Measurements from ENCODE around the gene THSD4. TPM values are rescaled to one million over a fixed set of nuclear protein-coding genes. Genes with fewer than 3 reads are reported as not detected.
A peak's percentile ranks its signal among the peaks of the same experiment; 100 is the strongest.

THSD4 gene
- total RNA-seq, 2 experiments from 2014 or later, result not detected

DNA sequence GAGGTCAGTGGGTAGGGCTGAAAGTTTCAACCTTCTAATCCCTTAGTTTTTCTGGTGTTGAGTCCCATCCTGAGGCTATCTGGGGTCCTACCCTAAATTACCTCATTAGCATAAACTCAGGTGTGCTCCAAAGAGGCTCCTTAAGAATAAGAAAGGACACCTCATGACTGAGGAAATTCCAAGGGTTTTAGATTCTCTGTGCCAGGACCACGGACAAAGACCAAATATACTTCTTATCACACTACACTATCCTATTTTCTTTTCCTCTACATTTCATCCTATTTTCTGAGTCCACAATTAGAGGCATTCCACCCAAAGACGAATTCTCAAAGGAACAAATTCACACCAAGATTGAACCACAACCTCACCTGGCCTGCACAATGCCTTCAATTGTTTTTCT is 9.8 kb upstream of the THSD4 start:
- H3K4me1 Mint-ChIP-seq (ENCODE audit: low read depth), result peaks cover 3% of the 10 kb centered on the region
- intact Hi-C loops (cut with micrococcal nuclease), result no loop called here
- no peak overlapping the region for H3K4me3 Mint-ChIP-seq
- TF ChIP-seq, protein P1, sequence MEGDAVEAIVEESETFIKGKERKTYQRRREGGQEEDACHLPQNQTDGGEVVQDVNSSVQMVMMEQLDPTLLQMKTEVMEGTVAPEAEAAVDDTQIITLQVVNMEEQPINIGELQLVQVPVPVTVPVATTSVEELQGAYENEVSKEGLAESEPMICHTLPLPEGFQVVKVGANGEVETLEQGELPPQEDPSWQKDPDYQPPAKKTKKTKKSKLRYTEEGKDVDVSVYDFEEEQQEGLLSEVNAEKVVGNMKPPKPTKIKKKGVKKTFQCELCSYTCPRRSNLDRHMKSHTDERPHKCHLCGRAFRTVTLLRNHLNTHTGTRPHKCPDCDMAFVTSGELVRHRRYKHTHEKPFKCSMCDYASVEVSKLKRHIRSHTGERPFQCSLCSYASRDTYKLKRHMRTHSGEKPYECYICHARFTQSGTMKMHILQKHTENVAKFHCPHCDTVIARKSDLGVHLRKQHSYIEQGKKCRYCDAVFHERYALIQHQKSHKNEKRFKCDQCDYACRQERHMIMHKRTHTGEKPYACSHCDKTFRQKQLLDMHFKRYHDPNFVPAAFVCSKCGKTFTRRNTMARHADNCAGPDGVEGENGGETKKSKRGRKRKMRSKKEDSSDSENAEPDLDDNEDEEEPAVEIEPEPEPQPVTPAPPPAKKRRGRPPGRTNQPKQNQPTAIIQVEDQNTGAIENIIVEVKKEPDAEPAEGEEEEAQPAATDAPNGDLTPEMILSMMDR (IDR thresholded peaks at IDR 0.05), result no peak
- ChIA-PET POLR2A (no interaction called here), CTCF (no interaction called here)
- H3K27me3 Mint-ChIP-seq, result peaks cover 4% of the 10 kb centered on the region
- ATAC-seq (no peak), DNase-seq (no peak)
- H3K27ac Mint-ChIP-seq, result no peak overlapping the region
- no peaks in the 10 kb centered on the region for H3K9me3 Mint-ChIP-seq
- H3K36me3 Mint-ChIP-seq (ENCODE audit: low read depth), result no peaks in the 10 kb centered on the region

DNA sequence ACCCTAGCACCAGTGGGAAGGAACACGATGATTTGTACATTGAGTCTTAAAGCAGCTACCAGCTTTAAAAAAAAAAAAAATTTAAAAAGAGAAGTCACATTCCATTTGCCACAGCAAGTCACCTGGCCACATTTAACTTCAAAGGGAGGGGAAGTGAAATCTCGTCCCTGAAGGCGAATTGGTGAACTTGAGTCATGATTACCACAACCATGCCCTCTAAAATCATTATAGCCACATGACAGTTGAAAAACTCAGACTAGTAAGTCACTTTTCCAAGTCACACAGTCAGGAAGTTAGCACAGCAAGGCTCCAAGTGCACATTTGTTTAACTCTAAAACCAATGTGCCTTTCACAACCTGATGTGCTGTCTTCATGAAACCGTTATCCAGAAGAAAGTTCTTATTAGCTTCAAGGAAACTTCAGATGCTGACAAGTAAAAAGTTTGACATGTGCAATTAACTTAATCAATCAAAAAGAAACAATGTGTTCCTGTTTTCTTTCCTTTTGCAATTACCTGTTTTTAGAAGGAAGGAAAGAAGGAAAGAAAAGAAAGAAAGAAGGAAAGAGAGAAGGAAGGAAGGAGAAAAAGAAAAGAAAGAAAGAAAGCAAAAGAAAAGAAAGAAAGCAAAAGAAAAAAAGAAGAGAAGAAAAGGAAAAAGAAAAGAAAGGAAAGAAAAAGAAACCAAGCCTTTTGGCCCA is 8.3 kb upstream of the THSD4 start:
- H3K9me3 Mint-ChIP-seq, result no peaks in the 10 kb centered on the region
- ATAC-seq (peak; percentile 17), DNase-seq (peak; percentile 6)
- intact Hi-C loops (cut with micrococcal nuclease), result no loop called here
- H3K4me3 Mint-ChIP-seq, result no peak overlapping the region
- H3K27ac Mint-ChIP-seq, result no peak overlapping the region
- peaks cover 8% of the 10 kb centered on the region for H3K27me3 Mint-ChIP-seq
- ChIA-PET CTCF (no interaction called here), POLR2A (no interaction called here)
- peaks cover 3% of the 10 kb centered on the region for H3K4me1 Mint-ChIP-seq (ENCODE audit: low read depth)
- H3K36me3 Mint-ChIP-seq (ENCODE audit: low read depth), result no peaks in the 10 kb centered on the region
- TF ChIP-seq, protein P1 (IDR thresholded peaks at IDR 0.05), result no peak

DNA sequence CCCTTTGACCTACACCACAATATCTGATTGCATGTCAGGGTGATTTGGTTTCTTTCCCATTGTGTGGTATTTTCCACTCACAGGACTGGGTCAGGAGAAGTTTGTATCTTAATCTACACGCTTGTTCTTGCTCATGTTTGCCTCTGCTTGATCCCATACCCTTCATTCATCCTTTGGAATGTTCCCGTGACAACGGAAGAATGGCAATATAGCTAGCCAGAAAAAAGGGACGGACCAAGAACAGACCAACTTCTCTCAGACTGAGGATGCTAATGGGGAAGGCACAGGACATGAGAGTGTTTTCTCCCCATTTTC is 7.8 kb upstream of the THSD4 start:
- Mint-ChIP-seq H3K4me1 (ENCODE audit: low read depth) (peaks cover 3% of the 10 kb centered on the region), H3K27me3 (peaks cover 8% of the 10 kb centered on the region), H3K27ac (no peak overlapping the region), H3K9me3 (no peaks in the 10 kb centered on the region), H3K36me3 (ENCODE audit: low read depth) (no peaks in the 10 kb centered on the region), H3K4me3 (no peak overlapping the region)
- DNase-seq, result no peak
- ATAC-seq, result no peak
- ChIA-PET CTCF (no interaction called here), POLR2A (no interaction called here)
- TF ChIP-seq, protein P1 (IDR thresholded peaks at IDR 0.05), result no peak
- intact Hi-C loops (cut with micrococcal nuclease), result no loop called here

DNA sequence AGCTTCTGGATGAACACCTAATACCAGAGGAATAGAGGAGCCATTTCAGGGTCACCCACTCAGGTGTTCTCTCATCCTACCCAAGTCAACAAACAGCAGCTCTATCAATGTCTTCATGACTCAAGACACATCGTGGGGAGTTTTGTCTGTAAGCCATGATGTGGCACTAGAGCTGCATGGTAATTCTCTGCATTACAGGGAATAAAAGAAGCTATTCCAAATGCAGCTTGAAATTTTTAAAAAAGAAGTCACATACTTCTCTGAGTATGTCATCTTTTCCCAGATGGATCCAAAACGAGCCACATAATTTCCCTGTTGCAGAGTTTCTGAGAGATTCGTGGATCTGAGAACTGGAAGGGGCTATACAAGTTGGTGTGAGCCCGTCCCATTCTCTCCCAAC is 6.1 kb upstream of the THSD4 start:
- H3K27ac Mint-ChIP-seq, result no peak overlapping the region
- peaks cover 12% of the 10 kb centered on the region for H3K27me3 Mint-ChIP-seq
- H3K36me3 Mint-ChIP-seq (ENCODE audit: low read depth), result no peaks in the 10 kb centered on the region
- TF ChIP-seq, protein P1 (IDR thresholded peaks at IDR 0.05), result no peak
- ChIA-PET POLR2A (no interaction called here), CTCF (no interaction called here)
- H3K4me3 Mint-ChIP-seq, result no peak overlapping the region
- intact Hi-C loops (cut with micrococcal nuclease), result no loop called here
- no peak for ATAC-seq
- DNase-seq, result no peak
- peaks cover 3% of the 10 kb centered on the region for H3K4me1 Mint-ChIP-seq (ENCODE audit: low read depth)
- no peaks in the 10 kb centered on the region for H3K9me3 Mint-ChIP-seq

DNA sequence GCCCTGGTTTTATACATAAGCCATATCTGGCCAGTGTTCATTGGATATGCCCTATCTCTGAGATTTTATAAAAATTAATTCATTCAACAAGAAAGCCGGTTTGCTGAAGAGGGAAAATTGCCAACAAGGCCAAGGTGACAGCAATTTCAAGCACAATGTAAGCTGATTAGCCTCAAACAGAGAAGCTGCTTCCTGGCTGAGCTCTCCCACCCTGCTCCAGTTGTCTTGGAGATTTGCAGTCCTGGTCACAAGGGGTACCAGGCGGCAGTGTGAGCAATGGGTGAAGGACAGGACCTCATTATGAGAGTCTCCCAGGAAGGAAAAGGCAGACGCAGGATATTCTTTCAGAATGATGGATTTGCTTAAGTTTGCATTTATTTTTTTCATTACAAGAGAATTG is 5.4 kb upstream of the THSD4 start:
- POLR2A ChIA-PET, result no interaction called here
- TF ChIP-seq, protein P1 (IDR thresholded peaks at IDR 0.05), result no peak
- Mint-ChIP-seq H3K36me3 (ENCODE audit: low read depth) (no peaks in the 10 kb centered on the region), H3K9me3 (no peaks in the 10 kb centered on the region), H3K27me3 (peaks cover 18% of the 10 kb centered on the region), H3K4me3 (no peak overlapping the region), H3K27ac (no peak overlapping the region), H3K4me1 (ENCODE audit: low read depth) (peaks cover 3% of the 10 kb centered on the region)
- DNase-seq, result no peak
- CTCF ChIA-PET, result no interaction called here
- ATAC-seq, result no peak
- intact Hi-C loops (cut with micrococcal nuclease), result loop anchor here (5.0 kb wide), 1 partner anchor 332 kb away; no protein-coding TSS in a partner anchor

Measured in activated CD8-positive, alpha-beta T cell treated with anti-CD3 and anti-CD28 coated beads for 36 hours (primary cell).